ENCODE measurements around the gene INTS1.

- no peak for TF ChIP-seq POLR2A (IDR thresholded peaks at IDR 0.05)
- no peak for TF ChIP-seq POLR2AphosphoS5 (IDR thresholded peaks at IDR 0.05)
- TF ChIP-seq CTCF (IDR thresholded peaks at IDR 0.05) = no peak
- TF ChIP-seq EP300 (IDR thresholded peaks at IDR 0.05) = no peak
Measured at GRCh38 chr7:1463676-1464223, 40.4 kb downstream of the INTS1 start.
